Cardiac septum (tissue), 1 donor: ENCODE results near the gene ECM2. TPM values are rescaled to one million over a fixed set of nuclear protein-coding genes. Genes with fewer than 3 reads are reported as not detected.

Experiments
- DNase-seq: peaks from one replicate; pipeline ENCODE4 v3.0.0-alpha.2; 2020; ENCODE audit warnings: low spot score
- intact Hi-C: fragments of 100-400 bp; cut with DNase I; formaldehyde crosslinking; loops from one replicate; pipeline ENCODE4 v1.14.0; 2022
- total RNA-seq: library from RNA; stranded (reverse); fragmentation: NEBNext Ultra II Directional; extraction: Animal tissue kit (Norgen Biotek cat#: 25700); gene quantifications from one replicate; pipeline ENCODE4 v1.2.1, GENCODE V29; 2021
- donor health status: DM: no; HTN: no; CAD: no.

The ECM2 gene
- total RNA-seq, 1 donor from 2014 or later = 8.0 TPM

- intact Hi-C loops = no loop called here
- DNase-seq = no peak
These were observed 6.7 kb downstream of the ECM2 start for GRCh38 chr9:92529124-92529523.

- intact Hi-C loops = no loop called here
- DNase-seq = no peak
These were observed 7.3 kb downstream of the ECM2 start for GRCh38 chr9:92528522-92528849.

DNA sequence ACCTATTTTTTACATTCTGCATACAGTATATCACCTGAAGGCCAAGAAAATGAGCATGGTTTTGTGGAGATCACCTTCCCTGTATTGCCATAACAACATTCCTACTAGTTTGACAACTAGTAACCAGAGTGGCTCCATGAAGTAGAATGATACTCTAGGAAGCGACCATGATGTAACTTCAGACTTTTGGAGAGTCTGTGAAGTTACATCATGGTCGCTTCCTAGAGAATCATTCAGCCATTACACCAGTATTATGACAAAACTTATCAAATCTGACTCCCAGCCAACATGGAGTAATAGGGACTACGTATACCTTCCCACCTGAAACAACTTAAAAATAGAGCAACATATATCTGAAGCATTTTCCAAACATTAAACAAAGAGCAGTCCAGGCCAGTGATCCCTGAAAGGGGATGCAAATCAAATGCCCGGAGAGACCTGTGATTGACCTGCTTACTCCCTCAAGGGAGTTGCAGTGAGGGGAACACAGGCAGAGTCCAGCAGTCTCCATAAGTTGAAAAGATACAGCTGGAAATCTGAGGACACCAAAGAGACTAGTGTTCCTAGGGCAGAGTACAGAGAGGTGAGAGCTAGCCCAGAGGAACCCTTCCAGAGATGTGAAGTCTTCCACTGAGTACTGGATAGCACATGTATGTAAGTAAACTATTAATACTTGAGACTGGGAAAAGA lies 7.8 kb downstream of the ECM2 start:
- intact Hi-C loops = no loop called here
- no peak for DNase-seq

- no peak for DNase-seq
- intact Hi-C loops = no loop called here
These were observed 8.4 kb downstream of the ECM2 start for GRCh38 chr9:92527291-92527828.

DNA sequence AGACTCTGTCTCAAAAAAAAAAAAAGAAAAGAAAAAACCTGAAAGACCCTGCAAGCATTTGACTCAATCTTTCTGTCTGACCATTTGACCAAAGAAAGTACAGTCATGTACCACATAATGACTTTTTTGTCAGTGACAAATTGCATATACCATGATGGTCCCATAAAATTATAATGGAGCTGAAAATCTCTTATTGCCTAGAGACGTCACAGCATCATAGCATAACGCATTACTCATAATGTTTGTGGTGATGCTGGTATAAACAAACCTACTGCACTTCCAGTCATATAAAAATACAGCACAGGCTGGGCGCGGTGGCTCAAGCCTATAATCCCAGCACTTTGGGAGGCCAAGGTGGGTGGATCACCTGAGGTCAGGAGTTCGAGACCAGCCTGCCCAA lies 10.5 kb downstream of the ECM2 start:
- intact Hi-C loops = no loop called here
- no peak for DNase-seq

DNA sequence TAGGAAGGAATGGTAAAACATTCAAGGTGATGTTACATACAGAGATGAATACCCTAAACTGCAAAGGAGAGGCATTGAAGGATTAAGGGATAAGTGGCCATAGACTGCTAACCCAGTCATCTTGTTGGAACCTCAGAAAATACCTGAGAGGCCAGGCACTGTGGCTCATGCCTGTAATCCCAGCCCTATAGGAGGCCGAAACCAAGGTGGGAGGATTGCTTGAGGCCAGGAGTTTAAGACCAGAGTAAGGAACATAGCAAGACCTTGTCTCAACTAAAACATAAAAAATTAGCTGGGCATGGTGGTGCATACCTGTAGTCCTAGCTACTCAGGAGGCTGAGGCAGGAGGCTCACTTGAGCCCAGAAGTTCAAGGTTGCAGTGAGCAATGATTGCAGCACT lies 10.9 kb downstream of the ECM2 start:
- no peak for DNase-seq
- intact Hi-C loops = no loop called here

GRCh38 chr9:92522983-92523970 lies 12.5 kb downstream of the ECM2 start:
- no peak for DNase-seq
- intact Hi-C loops = no loop called here

GRCh38 chr9:92520837-92521236 lies 15.0 kb downstream of the ECM2 start:
- no peak for DNase-seq
- intact Hi-C loops = no loop called here

GRCh38 chr9:92518199-92518598 lies 17.6 kb downstream of the ECM2 start:
- intact Hi-C loops = no loop called here

GRCh38 chr9:92517046-92517445 lies 18.7 kb downstream of the ECM2 start:
- intact Hi-C loops = no loop called here
- no peak for DNase-seq

More at GRCh38 chr9:92518199-92518598, 17.6 kb downstream of the ECM2 start:
- no peak for DNase-seq

GRCh38 chr9:92516521-92516920 lies 19.3 kb downstream of the ECM2 start:
- no peak for DNase-seq
- intact Hi-C loops = no loop called here

DNA sequence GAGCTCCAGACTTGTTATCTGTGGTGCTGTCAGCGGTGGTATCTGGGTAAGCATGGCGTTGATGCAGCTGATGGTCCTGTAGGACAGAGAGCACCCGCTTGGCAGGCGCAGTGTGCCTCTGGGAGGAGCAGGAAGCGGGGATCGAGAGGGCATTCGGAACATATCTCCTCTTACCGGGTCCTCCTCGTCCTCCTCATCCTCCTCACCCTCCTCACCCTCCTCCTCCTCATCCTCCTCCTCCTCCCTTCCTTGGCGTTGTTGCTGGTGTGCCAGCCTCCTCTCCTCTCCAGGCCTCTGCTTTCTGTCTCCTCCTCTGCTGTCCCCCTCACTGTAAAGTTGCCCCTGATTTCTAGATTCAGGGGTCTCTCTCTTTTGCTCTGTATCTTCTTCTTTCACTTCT lies 21.2 kb downstream of the ECM2 start:
- DNase-seq = no peak
- intact Hi-C loops = no loop called here

DNA sequence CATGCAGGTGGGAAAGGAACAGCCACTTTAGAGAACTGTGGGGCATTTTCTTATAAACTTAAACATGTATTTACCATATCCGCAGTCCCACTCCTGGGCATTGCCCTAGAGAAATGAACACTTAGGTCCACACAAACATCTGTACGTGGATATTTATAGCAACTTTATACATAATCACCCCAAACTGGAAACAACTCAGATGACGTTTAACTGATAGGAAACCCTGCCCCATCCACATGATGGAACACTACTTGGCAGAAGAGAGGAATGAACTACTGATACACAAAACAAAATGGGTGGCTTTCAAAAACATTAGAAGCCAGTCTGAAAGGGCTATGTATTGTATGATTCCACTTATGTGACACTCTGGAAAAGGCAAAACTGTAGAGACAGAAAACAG lies 22.4 kb downstream of the ECM2 start:
- intact Hi-C loops = no loop called here
- DNase-seq = no peak

- DNase-seq = no peak
- intact Hi-C loops = no loop called here
These were observed 23.2 kb downstream of the ECM2 start for GRCh38 chr9:92512622-92513021.

GRCh38 chr9:92510747-92511146 lies 25.0 kb downstream of the ECM2 start:
- DNase-seq = no peak
- intact Hi-C loops = no loop called here

GRCh38 chr9:92509050-92509449 lies 26.7 kb downstream of the ECM2 start:
- intact Hi-C loops = no loop called here
- no peak for DNase-seq

GRCh38 chr9:92508018-92508820 lies 27.6 kb downstream of the ECM2 start:
- DNase-seq = no peak
- intact Hi-C loops = no loop called here

- intact Hi-C loops = no loop called here
- no peak for DNase-seq
These were observed 28.3 kb downstream of the ECM2 start for GRCh38 chr9:92507496-92507895.

DNA sequence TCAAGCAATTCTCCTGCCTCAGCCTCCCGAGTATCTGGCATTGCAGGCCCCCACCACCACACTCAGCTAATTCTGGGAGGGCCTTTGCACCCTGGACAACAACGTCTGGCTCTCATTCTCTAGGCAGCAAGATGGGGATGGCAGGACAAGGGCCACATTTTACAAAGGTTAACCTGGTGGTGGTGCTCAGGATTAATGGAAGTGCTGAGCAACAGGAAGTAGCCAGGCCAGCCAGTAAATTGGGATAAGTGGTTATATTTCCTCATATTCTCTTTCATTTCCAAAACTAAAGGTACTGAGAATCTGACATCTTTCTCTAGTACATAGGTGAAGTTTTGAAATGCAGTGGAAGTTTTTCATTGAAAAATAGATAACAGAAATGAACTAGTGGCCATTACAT lies 28.8 kb downstream of the ECM2 start:
- DNase-seq = no peak
- intact Hi-C loops = no loop called here
